HFFc6 (cell line): ENCODE data around the gene KLHL7. TPM values are rescaled to one million over a fixed set of nuclear protein-coding genes. Genes with fewer than 3 reads are reported as not detected.

Experiments used
- DNase-seq: peaks from one replicate; pipeline ENCODE4 v3.0.0-alpha.2; 2018
- H3K27ac Mint-ChIP-seq: 2 replicates; pipeline ENCODE4 v1.8.0; 2020; ENCODE audit warnings: mild to moderate bottlenecking, mixed read lengths
- H3K27me3 Mint-ChIP-seq: 2 replicates; pipeline ENCODE4 v1.8.0; 2021; ENCODE audit warnings: mild to moderate bottlenecking, moderate library complexity, mixed read lengths; ENCODE audit not compliant: insufficient read depth
- H3K36me3 Mint-ChIP-seq: 2 replicates; pipeline ENCODE4 v1.8.0; 2021; ENCODE audit warnings: low read depth, mixed read lengths
- H3K4me1 Mint-ChIP-seq: 2 replicates; pipeline ENCODE4 v1.8.0; 2020; ENCODE audit warnings: low read depth, mixed read lengths
- H3K4me3 Mint-ChIP-seq: 2 replicates; pipeline ENCODE4 v1.8.0; 2020; ENCODE audit warnings: mild to moderate bottlenecking, moderate library complexity, mixed read lengths
- H3K9me3 Mint-ChIP-seq: 2 replicates; pipeline ENCODE4 v1.8.0; 2020; ENCODE audit warnings: mild to moderate bottlenecking, mixed read lengths
- total RNA-seq, 6 experiments: library from RNA; stranded (reverse); fragmentation: NEBNext Ultra II Directional; extraction: Animal tissue kit (Norgen Biotek cat#: 25700); gene quantifications; 2 replicates in 1 of 6; 3 replicates in 5 of 6; pipeline ENCODE4 v1.2.3, GENCODE V29; 2021
- TF ChIP-seq, protein P1 (sequence below): fragments of 200-600 bp; sonication (generic); IDR thresholded peaks from 2 replicates; pipeline ENCODE4 v1.5.0; 2021; ENCODE audit warnings: antibody characterized with exemption, mild to moderate bottlenecking

The KLHL7 gene
- total RNA-seq, 6 experiments from 2014 or later: 23.1 to 31.2 (median 29.5) TPM

DNA sequence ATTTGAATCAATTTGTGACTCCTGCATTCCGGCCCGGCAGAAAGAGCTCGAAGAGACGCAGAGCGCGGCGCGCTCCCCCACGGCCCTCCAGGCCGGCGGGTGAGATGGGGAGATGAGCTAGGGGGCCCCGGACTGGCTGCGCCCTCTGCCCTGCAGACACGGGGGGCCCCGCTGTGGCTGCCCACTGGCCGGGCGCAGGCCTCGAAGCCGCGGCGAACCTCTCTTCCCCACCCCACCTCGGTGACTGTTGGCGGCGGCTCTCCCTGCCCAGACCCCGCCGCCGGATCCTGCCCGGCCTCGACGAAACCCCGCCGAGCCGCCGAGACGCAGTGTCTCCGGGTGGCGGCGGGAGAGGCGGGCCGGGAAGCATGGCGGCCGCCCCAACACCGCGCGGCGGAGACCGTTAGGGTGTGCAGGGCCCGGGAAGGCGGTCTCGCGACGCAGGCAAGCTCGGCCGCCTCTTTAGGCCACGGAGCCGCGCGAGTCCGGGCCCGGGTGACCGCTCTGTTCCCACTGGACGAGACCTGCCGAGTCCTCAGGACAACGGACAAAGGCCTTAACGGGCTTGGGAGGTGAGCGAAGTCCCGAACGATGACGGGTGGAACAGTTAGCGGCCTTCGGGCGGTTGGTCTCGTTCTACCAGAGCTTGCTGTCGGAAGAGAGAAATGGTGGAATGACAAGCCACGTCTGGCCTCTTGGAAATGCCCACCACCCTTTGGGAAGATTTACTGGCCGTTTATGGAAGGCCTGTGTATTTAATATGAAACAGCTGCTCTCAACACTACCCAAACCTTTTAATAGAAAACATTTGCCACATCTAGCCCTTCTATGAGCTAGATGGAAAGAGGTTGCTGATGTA is 100.6 kb downstream of the KLHL7 start:
- no peak for DNase-seq
- no peak overlapping the region for H3K4me3 Mint-ChIP-seq
- no peak overlapping the region for H3K27ac Mint-ChIP-seq

DNA sequence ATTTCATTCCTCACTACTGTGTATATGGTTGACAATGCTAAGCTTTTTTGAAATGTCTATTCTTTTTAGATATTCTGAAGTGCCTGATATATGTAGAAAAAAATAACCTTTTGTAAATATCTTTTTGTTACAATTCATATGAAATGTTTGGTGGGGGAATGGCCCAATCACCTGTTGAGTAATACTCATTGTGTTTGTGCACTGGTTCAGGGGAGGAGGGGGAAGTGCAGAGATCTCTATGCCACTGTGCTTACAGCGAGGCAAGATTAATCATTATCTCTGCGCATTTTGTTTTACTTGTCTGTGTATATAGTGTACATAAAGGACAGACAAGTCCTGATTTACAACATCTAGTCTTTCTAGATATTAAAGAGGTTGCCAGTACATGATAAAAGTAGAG is 101.4 kb downstream of the KLHL7 start:
- Mint-ChIP-seq H3K4me3 (no peak overlapping the region), H3K36me3 (peaks cover 4% of the 10 kb centered on the region; the same call in 1 of the 2 replicates), H3K27ac (no peak overlapping the region), H3K9me3 (no peaks in the 10 kb centered on the region), H3K27me3 (peaks cover 2% of the 10 kb centered on the region; the same call in 1 of the 2 replicates), H3K4me1 (peaks cover 11% of the 10 kb centered on the region)
- DNase-seq: no peak
- TF ChIP-seq, protein P1, sequence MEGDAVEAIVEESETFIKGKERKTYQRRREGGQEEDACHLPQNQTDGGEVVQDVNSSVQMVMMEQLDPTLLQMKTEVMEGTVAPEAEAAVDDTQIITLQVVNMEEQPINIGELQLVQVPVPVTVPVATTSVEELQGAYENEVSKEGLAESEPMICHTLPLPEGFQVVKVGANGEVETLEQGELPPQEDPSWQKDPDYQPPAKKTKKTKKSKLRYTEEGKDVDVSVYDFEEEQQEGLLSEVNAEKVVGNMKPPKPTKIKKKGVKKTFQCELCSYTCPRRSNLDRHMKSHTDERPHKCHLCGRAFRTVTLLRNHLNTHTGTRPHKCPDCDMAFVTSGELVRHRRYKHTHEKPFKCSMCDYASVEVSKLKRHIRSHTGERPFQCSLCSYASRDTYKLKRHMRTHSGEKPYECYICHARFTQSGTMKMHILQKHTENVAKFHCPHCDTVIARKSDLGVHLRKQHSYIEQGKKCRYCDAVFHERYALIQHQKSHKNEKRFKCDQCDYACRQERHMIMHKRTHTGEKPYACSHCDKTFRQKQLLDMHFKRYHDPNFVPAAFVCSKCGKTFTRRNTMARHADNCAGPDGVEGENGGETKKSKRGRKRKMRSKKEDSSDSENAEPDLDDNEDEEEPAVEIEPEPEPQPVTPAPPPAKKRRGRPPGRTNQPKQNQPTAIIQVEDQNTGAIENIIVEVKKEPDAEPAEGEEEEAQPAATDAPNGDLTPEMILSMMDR: no peak

More for the DNA sequence above, 100.6 kb downstream of the KLHL7 start:
- Mint-ChIP-seq H3K27me3 (peaks cover 2% of the 10 kb centered on the region; the same call in 1 of the 2 replicates), H3K4me1 (peaks cover 11% of the 10 kb centered on the region), H3K36me3 (peaks cover 6% of the 10 kb centered on the region), H3K9me3 (no peaks in the 10 kb centered on the region)
- TF ChIP-seq, protein P1: no peak

DNA sequence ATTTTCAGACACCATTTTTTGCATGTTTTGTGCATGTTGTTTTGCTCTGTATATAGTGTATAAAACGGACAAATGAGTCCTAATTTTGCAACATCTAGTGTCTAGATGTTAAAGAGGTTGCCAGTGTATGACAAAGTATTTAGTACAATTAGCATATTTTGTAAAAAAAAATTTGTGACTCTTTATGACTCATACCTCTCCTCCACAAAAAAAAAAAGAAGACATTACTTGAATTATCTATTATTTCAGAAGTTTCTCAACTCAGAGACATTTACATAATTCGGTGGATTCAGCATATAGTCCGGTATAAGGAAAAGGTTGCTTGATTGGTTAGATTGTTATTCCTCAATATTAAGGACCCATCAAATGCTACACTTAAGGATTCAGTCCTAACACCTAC is 102.3 kb downstream of the KLHL7 start:
- no peak overlapping the region for H3K4me3 Mint-ChIP-seq
- H3K4me1 Mint-ChIP-seq: peaks cover 11% of the 10 kb centered on the region

DNA sequence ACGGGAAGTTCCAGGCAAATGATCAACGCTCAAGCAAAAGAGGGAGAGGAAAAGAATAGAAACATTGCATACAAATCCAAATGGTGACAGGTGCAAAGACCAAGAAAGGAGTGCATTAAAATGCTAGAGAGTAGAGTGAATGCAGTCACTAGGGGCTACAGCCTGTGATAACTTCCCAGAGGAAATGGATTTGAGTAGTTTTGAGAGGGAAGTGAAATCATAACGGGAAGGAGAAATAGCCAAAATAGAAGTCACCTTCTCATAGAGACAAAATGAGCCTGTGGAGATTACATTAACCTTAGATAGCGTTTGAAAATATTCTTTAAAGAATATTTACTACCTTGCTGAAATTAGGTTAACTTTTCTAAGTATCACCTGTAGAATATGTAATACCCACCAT is 102.7 kb downstream of the KLHL7 start:
- Mint-ChIP-seq H3K9me3 (no peaks in the 10 kb centered on the region), H3K27me3 (peaks cover 2% of the 10 kb centered on the region; the same call in 1 of the 2 replicates), H3K4me1 (peaks cover 11% of the 10 kb centered on the region), H3K27ac (no peak overlapping the region), H3K4me3 (no peak overlapping the region), H3K36me3 (peaks cover 4% of the 10 kb centered on the region; the same call in 1 of the 2 replicates)
- TF ChIP-seq, protein P1: no peak
- no peak for DNase-seq

More for the DNA sequence above, 102.3 kb downstream of the KLHL7 start:
- TF ChIP-seq, protein P1: no peak
- Mint-ChIP-seq H3K9me3 (no peaks in the 10 kb centered on the region), H3K36me3 (peaks cover 4% of the 10 kb centered on the region; the same call in 1 of the 2 replicates), H3K27me3 (peaks cover 2% of the 10 kb centered on the region; the same call in 1 of the 2 replicates), H3K27ac (no peak overlapping the region)
- DNase-seq: no peak

GRCh38 chr7:23210506-23210905 is 104.9 kb downstream of the KLHL7 start:
- H3K27ac Mint-ChIP-seq: no peak overlapping the region
- TF ChIP-seq, protein P1: no peak
- DNase-seq: no peak
- peaks cover 11% of the 10 kb centered on the region for H3K4me1 Mint-ChIP-seq
- H3K4me3 Mint-ChIP-seq: no peak overlapping the region
- peaks cover 2% of the 10 kb centered on the region; the same call in 1 of the 2 replicates for H3K27me3 Mint-ChIP-seq
- H3K9me3 Mint-ChIP-seq: no peaks in the 10 kb centered on the region
- no peaks in the 10 kb centered on the region for H3K36me3 Mint-ChIP-seq
